PC-3 (cell line): ENCODE data around the gene LSMEM2. TPM values are rescaled to one million over a fixed set of nuclear protein-coding genes. Genes with fewer than 3 reads are reported as not detected.

Source experiments
- ATAC-seq: fragments of 200-7000 bp; cut with Tn5 transposase; 2 replicates; pipeline ENCODE4 v1.9.1; 2020; ENCODE audit warnings: mild to moderate bottlenecking, moderate library complexity
- BruUV-seq: library from RNA; stranded (reverse); fragments of 400-500 nt; replicated peaks from 2 replicates; lab custom pipeline; 2021; lab: Mats Ljungman, UMichigan
- CTCF ChIA-PET: fragments of 300-600 bp; sonication (Branson Sonifier 250); formaldehyde crosslinking; loops from one replicate; lab custom pipeline; 2022; ENCODE audit warnings: antibody characterized with exemption; lab: Charles Lee
- POLR2A ChIA-PET: fragments of 300-600 bp; sonication (Branson Sonifier 250); formaldehyde crosslinking; loops from one replicate; lab custom pipeline; 2022; ENCODE audit warnings: antibody characterized with exemption; ENCODE audit not compliant: unreplicated experiment; lab: Charles Lee
- DNase-seq: peaks from one replicate; pipeline ENCODE4 v3.0.0-alpha.2; 2015
- H2AFZ ChIP-seq: fragments of 300-600 bp; sonication (generic); 2 replicates; pipeline ENCODE4 v1.6.0; 2016; ENCODE audit warnings: antibody characterized with exemption, low read length
- H3F3A ChIP-seq: fragments of 300-600 bp; sonication (generic); one replicate; pipeline ENCODE4 v1.6.0; 2017; ENCODE audit warnings: antibody characterized with exemption, low read length, control low read depth, mild to moderate bottlenecking; ENCODE audit not compliant: unreplicated experiment
- H3K27ac ChIP-seq: fragments of 300-600 bp; sonication (generic); 2 replicates; pipeline ENCODE4 v1.5.1; 2016; ENCODE audit warnings: mild to moderate bottlenecking, low read length
- H3K27me3 ChIP-seq: fragments of 300-600 bp; sonication (generic); 2 replicates; pipeline ENCODE4 v1.6.1; 2016; ENCODE audit warnings: low read length, mixed read lengths
- H3K36me3 ChIP-seq: fragments of 300-600 bp; sonication (generic); 2 replicates; pipeline ENCODE4 v1.6.1; 2016; ENCODE audit warnings: low read depth, mixed run types, low read length, mixed read lengths
- H3K4me1 ChIP-seq: fragments of 300-600 bp; sonication (generic); 2 replicates; pipeline ENCODE4 v1.5.1; 2016; ENCODE audit warnings: low read length; ENCODE audit not compliant: insufficient read depth
- H3K4me2 ChIP-seq: fragments of 300-600 bp; sonication (generic); 2 replicates; pipeline ENCODE4 v1.6.0; 2016; ENCODE audit warnings: low read length
- H3K4me3 ChIP-seq: fragments of 300-600 bp; sonication (generic); 2 replicates; pipeline ENCODE4 v1.5.1; 2016; ENCODE audit warnings: mild to moderate bottlenecking, low read length, mixed read lengths
- H3K79me2 ChIP-seq: fragments of 300-600 bp; sonication (generic); 2 replicates; pipeline ENCODE4 v1.6.1; 2017; ENCODE audit warnings: low read length, mixed read lengths
- H3K9ac ChIP-seq: fragments of 300-600 bp; sonication (generic); 2 replicates; pipeline ENCODE4 v1.6.0; 2016; ENCODE audit warnings: mild to moderate bottlenecking, low read length
- H3K9me2 ChIP-seq: fragments of 300-600 bp; sonication (generic); replicated peaks from 2 replicates; pipeline ENCODE4 v1.6.1; 2016; ENCODE audit warnings: mixed run types, low read length, mixed read lengths
- H3K9me3 ChIP-seq: fragments of 300-600 bp; sonication (generic); 2 replicates; pipeline ENCODE4 v1.6.1; 2016; ENCODE audit warnings: low read length, mixed read lengths
- H4K20me1 ChIP-seq: fragments of 300-600 bp; sonication (generic); 2 replicates; pipeline ENCODE4 v1.6.1; 2016; ENCODE audit warnings: low read length, mixed read lengths
- EZH2 ChIP-seq: fragments of 300-600 bp; sonication (generic); IDR thresholded peaks from one replicate; pipeline ENCODE4 v1.6.1; 2017; ENCODE audit warnings: antibody characterized with exemption, mild to moderate bottlenecking, low read length; ENCODE audit not compliant: unreplicated experiment
- EZH2phosphoT487 ChIP-seq: fragments of 300-600 bp; sonication (generic); IDR thresholded peaks from 2 replicates; pipeline ENCODE4 v1.6.1; 2018; ENCODE audit warnings: mild to moderate bottlenecking, antibody characterized with exemption, low read length, borderline replicate concordance
- intact Hi-C: fragments of 100-400 bp; cut with micrococcal nuclease; formaldehyde crosslinking; loops from 2 replicates; pipeline ENCODE4 v1.9.0; 2023
- total RNA-seq: library from RNA; depleted of rRNA; stranded (reverse); fragments of >200 nt; gene quantifications from 2 replicates; pipeline ENCODE4 v1.2.3, GENCODE V29; 2014
- TF ChIP-seq, protein P1 (sequence below): fragments of 300-600 bp; sonication (generic); conservative IDR thresholded peaks from 2 replicates; pipeline ENCODE4 v1.5.1; 2017; ENCODE audit warnings: antibody characterized with exemption, low read depth, mild to moderate bottlenecking, low read length

LSMEM2 gene
- total RNA-seq, 1 experiment from 2014 or later, result not detected

DNA sequence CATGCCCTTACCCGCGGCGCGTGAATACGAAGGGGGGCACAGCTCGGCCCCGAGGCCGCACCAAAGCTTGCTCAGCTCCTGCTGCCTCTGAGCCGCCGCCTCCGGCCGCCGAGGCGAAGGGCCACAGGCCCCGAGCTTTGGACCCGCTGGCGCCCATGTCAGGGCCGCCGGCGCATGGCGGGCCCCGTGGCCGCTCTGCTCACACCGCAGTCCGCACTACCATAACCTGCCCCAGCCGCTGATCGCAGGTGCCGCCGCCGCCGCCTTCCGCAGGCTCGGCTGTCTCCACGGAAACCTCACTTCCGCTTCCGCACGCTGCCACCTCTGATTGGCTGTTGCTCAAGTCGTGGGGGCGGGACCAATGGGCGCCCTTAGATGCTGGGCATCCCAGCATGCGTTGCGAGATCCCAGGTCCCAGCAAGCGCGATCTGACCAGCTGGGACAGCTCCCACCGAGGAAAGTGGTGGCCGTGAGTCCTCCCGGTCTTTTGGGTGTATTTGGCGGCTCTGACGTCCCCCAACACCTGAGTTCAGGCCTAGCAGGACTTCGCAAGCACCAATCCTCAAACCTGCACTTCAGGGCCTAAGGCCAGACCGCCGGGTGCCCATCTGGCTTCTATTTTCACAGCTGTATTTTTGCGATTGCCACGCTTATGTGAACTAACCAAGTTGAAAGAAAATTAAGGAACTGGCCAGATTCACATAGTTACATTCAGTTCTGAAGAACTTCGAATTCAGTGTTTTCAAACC is 49.2 kb downstream of the LSMEM2 start, which contains the start of gene TUSC2:
TSS of gene TUSC2 (minus strand) at position 281 of the 749 bp plus-strand sequence. CDS start at position 157, 124 bp downstream.
- ChIA-PET CTCF (interaction anchor here (0.5 to 1.0 kb wide), 7 partner anchors 9 to 974 kb away, joined by 3 to 10 read pairs (median 5); no protein-coding TSS in a partner anchor), POLR2A (interaction anchor here (0.7 to 1.7 kb wide), 3 partner anchors 9 to 13 kb away, joined by 3 to 14 read pairs (median 3); no protein-coding TSS in a partner anchor)
- H3K79me2 ChIP-seq, result peaks cover 32% of the 10 kb centered on the region
- peak within 1 kb of the TSS; percentile 78 for H3K4me2 ChIP-seq
- DNase-seq (peak; percentile 99), ATAC-seq (peak; percentile 90)
- H2AFZ ChIP-seq, result peak within 1 kb of the TSS; percentile 66
- no peaks in the 10 kb centered on the region for H3F3A ChIP-seq
- H3K4me1 ChIP-seq, result peaks cover 10% of the 10 kb centered on the region; the same call in 1 of the 2 replicates
- no peaks in the 10 kb centered on the region for H4K20me1 ChIP-seq
- H3K9me2 ChIP-seq, result no peaks in the 10 kb centered on the region
- H3K27ac ChIP-seq, result peak within 1 kb of the TSS; percentile 4; the same call in 1 of the 2 replicates
- peak within 1 kb of the TSS; percentile 92 for H3K9ac ChIP-seq
- no TSS peak for BruUV-seq
- intact Hi-C loops, result no loop called here
- TF ChIP-seq, protein P1, sequence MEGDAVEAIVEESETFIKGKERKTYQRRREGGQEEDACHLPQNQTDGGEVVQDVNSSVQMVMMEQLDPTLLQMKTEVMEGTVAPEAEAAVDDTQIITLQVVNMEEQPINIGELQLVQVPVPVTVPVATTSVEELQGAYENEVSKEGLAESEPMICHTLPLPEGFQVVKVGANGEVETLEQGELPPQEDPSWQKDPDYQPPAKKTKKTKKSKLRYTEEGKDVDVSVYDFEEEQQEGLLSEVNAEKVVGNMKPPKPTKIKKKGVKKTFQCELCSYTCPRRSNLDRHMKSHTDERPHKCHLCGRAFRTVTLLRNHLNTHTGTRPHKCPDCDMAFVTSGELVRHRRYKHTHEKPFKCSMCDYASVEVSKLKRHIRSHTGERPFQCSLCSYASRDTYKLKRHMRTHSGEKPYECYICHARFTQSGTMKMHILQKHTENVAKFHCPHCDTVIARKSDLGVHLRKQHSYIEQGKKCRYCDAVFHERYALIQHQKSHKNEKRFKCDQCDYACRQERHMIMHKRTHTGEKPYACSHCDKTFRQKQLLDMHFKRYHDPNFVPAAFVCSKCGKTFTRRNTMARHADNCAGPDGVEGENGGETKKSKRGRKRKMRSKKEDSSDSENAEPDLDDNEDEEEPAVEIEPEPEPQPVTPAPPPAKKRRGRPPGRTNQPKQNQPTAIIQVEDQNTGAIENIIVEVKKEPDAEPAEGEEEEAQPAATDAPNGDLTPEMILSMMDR, result no peak
- no peak for TF ChIP-seq EZH2phosphoT487
- TF ChIP-seq EZH2, result no peak
- no peaks in the 10 kb centered on the region for H3K9me3 ChIP-seq
- H3K27me3 ChIP-seq, result no peaks in the 10 kb centered on the region
- H3K4me3 ChIP-seq, result peak within 1 kb of the TSS; percentile 96
- peaks cover 26% of the 10 kb centered on the region; the same call in 1 of the 2 replicates for H3K36me3 ChIP-seq

GRCh38 chr3:50330330-50330729 is 51.4 kb downstream of the LSMEM2 start:
- H2AFZ ChIP-seq, result no peak overlapping the region
- intact Hi-C loops, result no loop called here
- H3K27me3 ChIP-seq, result no peaks in the 10 kb centered on the region
- H3K36me3 ChIP-seq, result peaks cover 26% of the 10 kb centered on the region; the same call in 1 of the 2 replicates
- no peaks in the 10 kb centered on the region for H3F3A ChIP-seq
- H3K9me2 ChIP-seq, result no peaks in the 10 kb centered on the region
- ATAC-seq (no peak), DNase-seq (no peak)
- H3K27ac ChIP-seq, result no peak overlapping the region
- H3K4me1 ChIP-seq, result peaks cover 26% of the 10 kb centered on the region
- no peak overlapping the region for H3K4me3 ChIP-seq
- peaks cover 54% of the 10 kb centered on the region for H3K79me2 ChIP-seq
- no peak for TF ChIP-seq EZH2
- no peak for TF ChIP-seq EZH2phosphoT487
- TF ChIP-seq, protein P1, result no peak
- POLR2A ChIA-PET, result no interaction called here
- H3K9me3 ChIP-seq, result no peaks in the 10 kb centered on the region
- H4K20me1 ChIP-seq, result peaks cover 12% of the 10 kb centered on the region; the same call in 1 of the 2 replicates
- no TSS peak for BruUV-seq
- CTCF ChIA-PET, result no interaction called here
- H3K4me2 ChIP-seq, result no peak overlapping the region
- H3K9ac ChIP-seq, result no peak overlapping the region
